Amniotic stem cell (primary cell): ENCODE results near the gene TMEM38A.
"Not testable (repeated sequence)": the region's sequence is repeated elsewhere in the genome, so short reads cannot be mapped to it uniquely, and the experiment has no call there.

Experiments
- DNase-seq: peaks from one replicate; lab custom pipeline; 2025; lab: John Stamatoyannopoulos, UW

The TMEM38A gene

DNA sequence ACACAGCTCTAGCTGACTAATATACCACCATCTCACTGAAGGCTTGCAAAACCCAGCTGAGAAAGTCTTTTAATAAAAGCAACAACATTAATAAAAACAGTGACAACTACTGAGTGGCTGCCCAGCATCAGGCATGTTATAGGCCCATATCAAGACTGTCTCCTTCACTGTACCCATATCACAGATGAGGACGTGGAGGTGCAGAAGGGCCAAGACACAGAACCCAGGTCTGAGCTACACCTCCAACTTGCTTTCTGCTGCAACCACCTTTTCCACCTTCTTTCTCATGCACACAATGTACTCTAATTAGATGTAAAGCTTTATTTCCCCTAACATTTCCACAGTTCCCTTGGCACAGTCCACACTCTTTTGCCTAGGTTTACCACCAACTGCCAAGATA, 22.3 kb upstream of the TMEM38A start:
- no peak for DNase-seq

DNA sequence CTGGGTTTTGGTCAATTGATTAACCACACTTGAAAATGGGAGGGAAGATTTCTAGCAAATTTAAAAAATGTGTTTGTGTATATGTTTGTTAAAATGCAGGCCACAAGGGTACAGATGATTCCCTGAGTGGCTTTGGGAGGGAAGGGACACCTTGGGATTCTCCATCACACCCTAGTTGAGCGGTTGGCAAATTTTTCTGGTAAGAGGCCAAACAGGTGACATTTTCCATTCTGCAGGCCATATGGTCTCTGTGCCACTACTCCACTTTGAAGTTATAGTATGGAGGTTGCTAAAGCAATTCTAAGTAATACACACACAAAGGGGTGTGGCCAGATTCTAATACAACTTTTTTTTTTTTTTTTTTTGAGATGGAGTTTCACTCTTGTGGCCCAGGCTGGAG, 20.0 kb upstream of the TMEM38A start:
- DNase-seq = no peak

DNA sequence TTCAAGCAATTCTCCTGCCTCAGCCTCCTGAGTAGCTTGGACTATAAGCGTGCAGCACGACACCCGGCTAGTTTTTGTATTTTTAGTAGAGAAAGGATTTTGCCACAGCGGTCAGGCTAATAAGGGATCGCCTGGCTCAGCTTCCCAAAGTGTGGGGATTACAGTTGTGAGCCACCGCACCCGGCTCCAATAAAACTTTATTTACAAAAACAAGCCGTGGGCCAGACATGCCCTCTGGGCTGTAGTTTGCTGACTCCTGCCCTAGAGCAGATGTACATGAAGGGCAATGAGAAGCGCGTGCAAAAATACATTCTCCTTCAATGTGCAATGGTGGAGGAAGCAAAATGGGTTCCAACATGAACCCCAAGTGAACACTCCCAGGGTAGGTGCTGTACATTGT, 19.2 kb upstream of the TMEM38A start:
- no peak for DNase-seq

DNA sequence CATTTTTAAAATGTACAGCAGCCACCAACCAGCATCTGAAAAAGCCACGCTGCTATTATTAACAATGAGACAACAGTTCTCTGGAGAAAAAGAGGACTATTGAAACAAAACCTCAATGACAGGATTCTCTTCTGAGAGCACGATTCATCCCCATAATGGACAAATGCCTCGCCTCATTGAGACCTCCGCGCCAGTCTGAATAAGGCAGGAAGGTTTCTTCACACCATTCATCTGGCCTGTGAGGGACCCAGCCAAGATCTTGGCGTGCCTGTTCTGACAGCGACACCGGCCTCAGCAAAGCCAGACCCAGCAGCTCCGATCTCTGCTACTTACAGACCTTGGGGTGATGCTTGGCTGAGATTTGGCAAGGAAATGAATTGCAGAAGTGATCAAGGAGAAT, 15.8 kb upstream of the TMEM38A start:
- DNase-seq = no peak

DNA sequence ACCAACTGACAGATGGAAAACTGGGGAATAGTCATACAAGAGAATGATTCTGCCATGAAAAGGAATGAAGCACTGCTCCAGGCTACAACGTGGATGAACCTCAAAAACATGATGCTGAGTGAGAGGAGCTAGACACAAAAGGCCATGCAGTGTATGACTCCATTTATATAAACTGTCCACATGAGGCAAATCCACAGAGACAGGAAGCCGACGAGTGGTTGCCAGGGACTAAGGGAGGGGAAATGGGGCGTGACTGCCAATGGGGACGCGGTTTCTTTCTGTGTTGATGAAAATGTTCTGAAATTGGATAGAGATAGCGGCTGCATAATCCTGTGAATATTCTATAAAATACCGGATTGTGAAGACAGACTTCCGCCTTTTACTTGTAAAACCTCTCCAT, 11.2 kb upstream of the TMEM38A start:
- DNase-seq = no peak

DNA sequence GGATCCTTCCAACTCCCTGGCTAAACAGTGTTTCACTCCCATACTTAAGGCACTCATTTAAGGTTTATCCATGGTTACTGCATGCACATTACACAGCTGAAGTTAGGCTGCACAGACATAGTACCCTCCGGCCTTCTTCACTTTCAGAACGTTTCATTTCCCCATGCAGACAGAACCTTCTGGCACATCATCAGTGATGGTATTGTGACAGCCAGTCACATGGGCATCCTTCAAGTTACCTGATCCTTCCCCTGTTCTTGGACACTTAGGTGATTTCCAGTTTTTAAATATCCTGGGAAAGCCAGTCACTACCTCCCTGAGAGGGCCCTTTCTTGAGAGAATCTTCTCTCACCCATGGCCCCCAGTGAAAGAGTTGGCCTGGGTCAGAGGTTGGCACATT, 10.1 kb upstream of the TMEM38A start:
- DNase-seq = no peak

DNA sequence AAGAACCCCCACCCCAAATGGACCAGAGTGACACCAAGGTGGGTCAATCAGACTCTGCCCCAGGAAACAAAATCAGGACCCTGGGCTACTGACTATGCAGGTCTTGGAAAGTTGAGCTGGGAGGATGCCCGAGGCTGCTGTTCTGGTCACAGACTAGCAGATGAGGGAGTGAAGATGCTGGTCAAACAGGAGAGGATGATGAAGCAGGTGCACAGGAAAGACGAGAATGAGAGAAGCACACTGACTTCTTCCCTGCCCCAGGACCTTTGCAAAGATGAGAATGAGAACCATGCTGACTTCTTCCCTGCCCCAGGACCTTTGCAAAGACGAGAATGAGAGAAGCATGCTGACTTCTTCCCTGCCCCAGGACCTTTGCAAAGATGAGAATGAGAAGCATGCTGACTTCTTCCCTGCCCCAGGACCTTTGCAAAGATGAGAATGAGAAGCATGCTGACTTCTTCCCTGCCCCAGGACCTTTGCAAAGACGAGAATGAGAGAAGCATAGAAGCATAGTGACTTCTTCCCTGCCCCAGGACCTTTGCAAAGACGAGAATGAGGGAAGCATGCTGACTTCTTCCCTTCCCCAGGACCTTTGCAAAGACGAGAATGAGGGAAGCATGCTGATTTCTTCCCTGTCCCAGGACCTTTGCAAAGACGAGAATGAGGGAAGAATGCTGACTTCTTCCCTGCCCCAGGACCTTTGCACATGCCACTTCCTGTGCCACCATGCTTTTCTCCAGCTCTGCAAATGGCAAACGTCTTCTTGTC, 9.3 kb upstream of the TMEM38A start:
- not testable (repeated sequence) for DNase-seq

DNA sequence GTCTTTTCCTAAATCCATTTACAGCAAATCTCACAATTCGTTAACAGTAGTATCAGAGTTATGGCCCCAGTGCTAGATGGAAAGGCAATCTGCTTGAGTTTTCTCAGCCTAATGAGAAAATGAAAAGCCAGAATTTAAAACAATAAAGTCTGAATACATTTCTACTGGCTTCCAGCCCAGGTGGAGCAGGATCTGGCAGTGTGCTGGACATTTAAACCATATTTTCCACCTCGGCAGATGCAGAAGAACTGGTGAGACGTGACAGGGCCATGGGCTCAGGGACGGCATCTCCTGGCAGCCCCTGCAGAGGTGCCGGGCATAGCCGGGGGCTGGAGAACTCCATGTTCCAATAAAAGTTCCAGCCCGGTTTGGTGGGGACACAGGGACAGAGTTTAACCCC, 8.1 kb upstream of the TMEM38A start:
- no peak for DNase-seq

DNA sequence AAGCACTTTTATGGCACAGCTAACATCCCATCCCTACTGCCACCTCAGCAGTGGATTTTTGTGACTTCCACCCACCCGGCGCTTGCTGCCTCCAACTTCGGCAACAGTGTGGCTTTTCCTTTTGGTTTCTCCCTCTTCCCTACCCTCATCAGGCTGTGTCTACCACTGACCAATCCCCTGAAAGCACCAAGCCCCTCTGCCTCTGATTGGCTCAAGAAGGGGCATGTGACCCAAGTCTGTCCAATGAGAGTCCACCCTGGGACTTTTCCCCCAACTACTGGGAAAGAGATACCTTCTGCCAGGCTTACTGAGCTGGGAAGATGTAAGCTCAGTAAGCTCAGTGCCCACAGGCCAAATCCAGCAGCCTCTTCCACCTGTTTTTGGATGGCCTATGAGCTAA, 6.8 kb upstream of the TMEM38A start:
- DNase-seq = no peak

DNA sequence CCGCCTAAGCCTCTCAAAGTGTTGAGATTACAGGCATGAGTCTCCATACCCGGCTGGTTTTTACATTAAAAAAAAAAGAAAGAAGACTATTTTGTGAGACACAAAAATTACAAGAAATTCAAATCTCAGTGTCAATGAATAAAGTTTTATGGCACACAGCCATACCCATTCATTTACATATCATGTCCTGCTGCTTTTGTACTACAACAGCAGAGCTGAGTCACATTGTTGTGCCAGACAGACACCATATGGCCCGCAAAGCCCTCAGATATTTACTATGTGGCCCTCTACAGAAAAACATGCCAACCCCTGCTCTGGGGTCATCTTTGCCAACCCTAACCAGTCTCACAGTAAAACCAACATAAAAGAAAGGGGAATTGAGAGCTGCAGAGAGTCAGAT, 6.3 kb upstream of the TMEM38A start:
- DNase-seq = no peak

DNA sequence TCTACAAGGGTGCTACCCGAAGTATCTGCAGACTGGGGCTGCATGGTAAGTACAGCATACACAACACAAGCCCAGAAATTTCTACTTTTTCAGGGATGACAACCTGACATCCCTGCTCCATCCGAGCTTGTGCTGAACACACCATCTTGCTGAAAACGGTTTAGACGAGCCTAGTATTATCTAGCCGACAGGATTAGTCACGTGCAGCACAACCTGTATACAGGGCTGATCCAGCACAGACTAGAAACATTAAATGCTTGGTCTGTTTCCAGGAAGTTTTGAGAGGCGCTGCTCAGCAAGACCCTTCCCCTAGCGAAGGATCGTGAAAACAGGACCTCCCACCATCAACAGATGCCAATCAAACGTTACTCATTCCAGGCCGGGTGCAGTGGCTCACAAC, 5.2 kb upstream of the TMEM38A start:
- DNase-seq = no peak

DNA sequence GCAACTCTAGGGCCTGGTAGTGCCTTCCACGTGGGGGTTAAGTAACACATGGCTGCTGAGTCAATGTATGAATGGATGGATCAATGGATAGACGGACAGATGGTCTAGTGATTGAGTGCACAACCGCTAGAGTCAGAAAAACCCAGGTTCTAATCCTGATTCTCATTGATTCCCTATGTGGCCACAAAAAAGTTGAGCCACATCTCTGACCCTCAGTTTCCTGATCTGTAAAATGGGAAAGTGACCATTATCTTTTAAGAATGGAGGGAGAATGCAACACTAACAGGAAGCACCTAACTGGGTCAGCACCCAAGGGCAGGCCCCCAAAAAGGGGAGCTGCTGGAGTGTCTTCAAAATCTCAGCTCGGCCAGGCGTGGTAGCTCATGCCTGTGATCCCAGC, 3.6 kb upstream of the TMEM38A start:
- no peak for DNase-seq

DNA sequence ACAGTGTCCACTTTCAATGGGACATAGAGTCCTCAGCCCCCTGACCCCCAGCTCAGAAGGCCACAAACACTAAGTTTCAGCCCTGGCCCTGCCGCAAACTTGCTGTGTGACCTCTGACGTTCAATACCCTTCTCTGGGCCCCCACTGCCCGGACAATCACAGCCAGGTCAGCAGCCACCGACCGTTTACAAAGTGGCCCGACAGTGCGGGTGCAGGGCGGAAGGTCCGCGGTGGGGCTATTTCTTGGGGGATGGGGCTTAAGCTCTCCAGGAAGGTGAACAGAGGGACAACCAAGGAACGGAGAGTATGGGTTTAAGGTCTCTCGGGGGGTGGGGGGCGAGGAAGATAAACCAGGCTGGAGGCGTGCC, 1.5 kb upstream of the TMEM38A start:
- DNase-seq = no peak

DNA sequence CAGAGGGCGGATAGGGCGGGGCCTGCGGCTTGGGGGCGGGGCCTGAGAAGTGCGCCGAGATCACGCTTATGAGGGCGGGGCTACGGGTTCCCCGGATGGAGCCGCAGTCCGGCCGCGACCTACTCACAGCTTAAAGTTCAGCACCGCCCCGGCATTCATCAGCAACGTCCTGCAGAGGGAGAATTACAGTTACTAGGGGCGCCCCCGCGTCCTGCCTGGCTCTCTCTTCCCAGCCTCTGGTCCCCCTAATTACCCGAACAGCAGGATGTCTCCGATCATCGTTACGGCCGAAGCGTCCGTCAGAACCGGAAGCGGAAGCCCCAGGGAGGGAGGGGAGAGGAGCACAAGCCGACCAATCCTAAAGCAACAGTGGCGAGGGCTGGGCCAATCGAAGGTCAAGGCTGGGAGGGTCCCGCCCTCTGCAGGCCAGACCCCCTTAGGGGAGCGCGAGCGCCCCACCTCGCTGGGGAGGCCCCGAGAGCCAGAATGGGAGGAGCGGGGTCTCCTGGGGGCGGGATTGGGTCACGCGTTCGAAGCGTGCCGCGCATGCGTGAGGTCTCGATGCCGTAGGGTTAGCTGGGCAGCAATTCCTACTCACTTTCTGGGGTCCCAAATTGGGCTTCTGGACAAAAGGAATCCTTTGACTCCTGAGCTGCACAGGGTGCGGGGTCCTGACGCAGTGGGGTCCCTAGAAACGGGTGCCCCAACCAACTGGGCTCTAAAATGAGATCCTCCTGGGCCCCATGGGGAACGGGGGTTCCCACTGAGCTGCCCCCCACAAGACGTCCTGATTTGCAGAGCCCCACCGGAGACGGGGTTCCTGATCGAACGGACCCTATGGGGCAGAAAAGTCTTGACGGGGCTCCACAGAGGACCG, 869 bp upstream of the TMEM38A start, which contains the start of gene SMIM7:
SMIM7 (minus strand) TSS at position 313 of the 877 bp plus-strand sequence; CDS start at position 279, 34 bp downstream.
- peak; percentile 94 for DNase-seq

DNA sequence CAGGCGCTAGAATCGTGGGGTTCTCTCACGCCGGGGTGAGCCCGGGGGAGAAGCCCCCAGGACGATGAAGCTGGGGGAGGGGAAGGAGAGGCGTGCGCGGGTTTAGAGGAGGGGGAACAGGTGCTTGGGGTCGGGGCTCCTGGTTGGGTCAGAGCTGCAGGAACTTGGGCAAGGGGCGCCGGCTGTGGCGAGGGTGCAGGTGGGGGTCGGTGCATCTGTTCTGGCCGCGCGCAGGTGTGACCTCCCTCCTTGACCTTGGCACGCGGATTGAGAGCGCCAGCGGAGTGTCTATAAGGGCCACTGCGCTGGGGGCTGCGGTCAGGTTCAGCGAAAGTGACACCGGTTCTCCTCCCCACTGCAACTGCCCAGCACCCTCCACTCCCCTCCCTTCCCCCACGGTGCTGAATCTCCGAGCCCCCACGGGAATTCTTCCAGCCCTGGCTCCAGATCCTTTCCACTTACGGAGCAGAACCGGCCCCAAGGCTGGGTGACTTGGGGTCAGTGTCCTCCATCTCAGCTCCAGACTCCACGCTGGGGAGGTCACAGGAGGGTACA, 618 bp downstream of the TMEM38A start:
- no peak for DNase-seq

DNA sequence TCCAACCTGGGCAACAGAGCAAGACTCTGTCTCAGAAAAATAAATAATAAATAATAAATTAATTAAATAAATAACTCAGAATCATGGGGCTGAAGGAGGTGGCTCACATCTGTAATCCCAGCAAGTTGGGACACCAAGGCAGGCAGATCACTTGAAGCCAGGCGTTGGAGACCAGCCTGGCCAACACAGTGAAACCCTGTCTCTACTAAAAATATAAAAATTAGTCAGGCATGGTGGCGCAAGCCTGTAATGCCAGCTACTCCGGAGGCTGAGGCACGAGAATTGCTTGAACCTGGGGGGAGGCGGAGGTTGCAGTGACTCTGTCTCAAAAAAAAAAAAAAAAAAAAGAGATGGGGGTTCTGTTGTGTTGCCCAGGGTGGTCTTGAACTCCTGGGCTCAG, 7.2 kb downstream of the TMEM38A start:
- DNase-seq = no peak

DNA sequence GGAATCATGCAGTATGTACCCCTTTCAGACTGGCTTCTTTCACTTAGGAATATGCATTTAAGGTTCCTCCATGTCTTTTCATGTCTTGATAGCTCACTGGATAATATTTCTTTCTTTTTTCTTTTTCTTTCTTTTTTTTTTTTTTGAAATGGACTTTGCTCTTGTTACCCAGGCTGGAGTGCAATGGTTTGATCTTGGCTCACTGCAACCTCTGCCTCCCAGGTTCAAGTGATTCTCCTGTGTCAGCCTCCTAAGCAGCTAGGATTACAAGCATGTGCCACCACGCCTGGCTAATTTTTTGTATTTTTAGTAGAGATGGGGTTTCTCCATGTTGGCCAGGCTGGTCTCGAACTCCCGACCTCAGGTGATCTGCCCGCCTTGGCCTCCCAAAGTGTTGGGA, 7.8 kb downstream of the TMEM38A start:
- DNase-seq = not testable (repeated sequence)

DNA sequence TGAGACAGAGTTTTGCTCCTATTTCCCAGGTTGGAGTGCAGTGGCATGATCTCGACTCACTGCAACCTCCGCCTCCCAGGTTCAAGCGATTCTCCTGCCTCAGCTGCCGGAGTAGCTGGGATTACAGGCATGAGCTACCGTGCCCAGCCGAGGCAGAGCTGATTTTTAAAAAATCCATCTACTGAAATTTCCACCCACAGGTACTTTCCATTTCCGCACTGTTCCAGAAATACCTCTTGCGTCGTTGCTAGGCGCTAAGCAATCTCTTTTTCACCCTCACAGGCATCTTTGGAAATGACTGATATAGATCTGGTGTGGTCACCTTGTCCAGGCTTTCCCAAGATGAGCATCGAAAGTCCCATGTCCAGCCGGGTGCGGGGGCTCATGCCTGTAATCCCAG, 9.4 kb downstream of the TMEM38A start:
- no peak for DNase-seq

DNA sequence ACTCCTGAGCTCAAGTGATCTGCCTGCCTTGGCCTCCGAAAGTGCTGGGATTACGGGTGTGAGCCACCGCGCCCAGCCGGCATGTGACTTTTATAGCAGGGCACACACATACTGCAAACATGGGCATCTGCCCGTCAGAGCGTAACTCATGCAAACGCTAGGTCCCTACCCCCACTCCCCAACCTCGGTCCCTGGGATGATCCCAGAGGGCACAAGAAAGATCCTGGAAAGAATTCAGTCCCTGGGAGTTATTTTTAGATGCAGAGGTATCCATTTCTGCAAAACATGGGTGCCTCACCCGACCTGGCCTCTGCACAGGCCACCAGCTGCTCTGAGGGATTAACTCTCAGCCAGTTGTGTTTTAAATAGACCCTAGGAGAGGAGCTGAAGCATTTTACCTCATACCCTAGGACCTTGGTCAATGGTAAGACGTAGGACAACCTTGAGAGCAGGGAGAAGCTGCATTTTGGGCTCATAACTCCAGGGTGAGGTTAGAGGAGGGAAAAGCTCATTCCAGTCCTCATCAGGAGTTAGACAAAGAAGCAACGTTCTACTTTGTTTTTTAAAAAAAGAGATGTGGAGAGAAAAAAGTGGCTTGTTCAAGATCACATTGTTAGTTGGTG, 10.8 kb downstream of the TMEM38A start:
- no peak for DNase-seq

DNA sequence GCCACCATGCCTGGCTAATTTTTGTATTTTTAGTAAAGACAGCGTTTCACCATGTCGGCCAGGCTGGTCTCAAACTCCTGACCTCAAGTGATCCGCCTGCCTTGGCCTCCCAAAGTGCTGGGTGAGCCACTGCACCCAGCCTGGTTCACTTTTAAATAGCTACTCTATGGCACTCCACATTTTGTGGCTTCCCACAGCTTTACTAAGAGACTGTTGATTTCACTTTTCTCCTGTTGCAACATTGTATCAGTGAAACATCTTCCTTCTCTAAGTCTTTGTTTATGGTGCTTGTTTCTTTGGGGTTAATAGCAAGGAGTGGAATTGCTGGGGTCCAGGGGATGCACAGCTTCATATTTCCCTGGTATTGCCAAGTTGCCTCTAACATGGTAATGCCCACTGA, 12.3 kb downstream of the TMEM38A start:
- DNase-seq = no peak

DNA sequence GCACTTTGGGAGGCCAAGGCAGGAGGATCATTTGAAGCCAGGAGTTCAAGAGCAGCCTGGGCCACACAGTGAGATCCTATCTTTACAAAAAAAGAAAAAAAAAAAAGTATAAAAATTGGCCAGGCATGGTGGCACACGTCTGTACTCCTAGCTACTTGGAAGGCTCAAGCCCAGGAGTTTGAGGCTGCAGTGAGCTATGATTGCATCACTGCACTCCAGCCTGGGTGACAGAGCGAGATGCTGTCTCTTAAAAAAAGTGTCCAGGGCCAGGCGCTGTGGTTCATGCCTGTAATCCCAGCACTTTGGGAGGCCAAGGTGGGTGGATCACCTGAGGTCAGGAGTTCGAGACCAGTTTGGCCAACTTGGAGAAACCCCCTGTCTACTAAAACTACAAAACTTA, 12.9 kb downstream of the TMEM38A start:
- DNase-seq = not testable (repeated sequence)

DNA sequence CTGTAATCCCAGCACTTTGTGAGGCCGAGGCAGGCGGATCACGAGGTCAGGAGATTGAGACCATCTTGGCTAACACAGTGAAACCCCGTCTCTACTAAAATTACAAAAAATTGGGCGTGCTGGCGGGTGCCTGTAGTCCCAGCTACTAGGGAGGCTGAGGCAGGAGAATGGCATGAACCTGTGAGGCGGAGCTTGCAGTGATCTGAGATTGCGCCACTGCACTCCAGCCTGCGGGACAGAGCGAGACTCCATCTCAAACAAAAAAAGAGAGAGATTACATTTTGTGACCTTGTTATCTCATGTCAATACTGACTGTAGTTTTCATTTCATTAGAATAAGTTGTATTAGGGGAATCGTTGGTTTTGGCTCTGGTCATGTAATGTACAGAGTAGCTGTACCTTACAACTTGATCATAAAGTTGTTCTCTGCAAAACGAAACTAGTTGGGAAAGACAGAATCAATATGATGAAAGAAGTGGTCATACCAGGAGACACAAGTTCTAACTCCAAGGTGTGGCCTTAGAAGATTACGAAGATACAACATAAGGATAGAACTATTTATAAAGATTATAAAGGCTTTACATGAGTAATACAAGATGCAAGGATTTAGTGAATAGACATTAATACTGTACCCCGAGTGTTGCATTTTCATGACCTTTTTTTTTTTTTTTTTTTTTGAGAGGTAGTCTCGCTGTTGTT, 15.3 kb downstream of the TMEM38A start:
- DNase-seq = no peak
